Bone marrow (tissue), 2 donors: ENCODE measurements around the gene SLC13A4.
"Not testable (repeated sequence)": the region's sequence is repeated elsewhere in the genome, so short reads cannot be mapped to it uniquely, and the experiment has no call there.

Experiments
- DNase-seq, 2 donors: peaks; one replicate each; lab custom pipeline; 2025; lab: John Stamatoyannopoulos, UW

SLC13A4 gene

GRCh38 chr7:135662373-135663114 is 65.4 kb downstream of the SLC13A4 start, which contains the start of gene STMP1:
TSS of gene STMP1 (plus strand) at chr7:135662514.
- peak; percentile 88 to 93 for DNase-seq

- DNase-seq = no peak
Measured at GRCh38 chr7:135662123-135662372, 65.9 kb downstream of the SLC13A4 start.

- no peak for DNase-seq
Measured at GRCh38 chr7:135661311-135662122, 66.5 kb downstream of the SLC13A4 start.

- DNase-seq = no peak
Measured at GRCh38 chr7:135659159-135659846, 68.7 kb downstream of the SLC13A4 start.

- DNase-seq = no peak
Measured at GRCh38 chr7:135658564-135658963, 69.4 kb downstream of the SLC13A4 start.

- no peak for DNase-seq
Measured at GRCh38 chr7:135653340-135654080, 74.5 kb downstream of the SLC13A4 start.

GRCh38 chr7:135650831-135651573 is 77.0 kb downstream of the SLC13A4 start:
- no peak for DNase-seq

- DNase-seq = no peak
Measured at GRCh38 chr7:135648235-135648634, 79.8 kb downstream of the SLC13A4 start.

- no peak for DNase-seq
Measured at GRCh38 chr7:135647755-135648154, 80.2 kb downstream of the SLC13A4 start.

- DNase-seq = no peak
Measured at GRCh38 chr7:135645296-135645904, 82.6 kb downstream of the SLC13A4 start.

GRCh38 chr7:135644729-135645128 is 83.3 kb downstream of the SLC13A4 start:
- DNase-seq = no peak

GRCh38 chr7:135644154-135644553 is 83.8 kb downstream of the SLC13A4 start:
- DNase-seq = no peak

GRCh38 chr7:135639690-135640089 is 88.3 kb downstream of the SLC13A4 start:
- DNase-seq = not testable (repeated sequence)

- DNase-seq = no peak
Measured at GRCh38 chr7:135634191-135634878, 93.7 kb downstream of the SLC13A4 start.
